ENCODE measurements around the gene AGPAT4.

Gene AGPAT4

DNA sequence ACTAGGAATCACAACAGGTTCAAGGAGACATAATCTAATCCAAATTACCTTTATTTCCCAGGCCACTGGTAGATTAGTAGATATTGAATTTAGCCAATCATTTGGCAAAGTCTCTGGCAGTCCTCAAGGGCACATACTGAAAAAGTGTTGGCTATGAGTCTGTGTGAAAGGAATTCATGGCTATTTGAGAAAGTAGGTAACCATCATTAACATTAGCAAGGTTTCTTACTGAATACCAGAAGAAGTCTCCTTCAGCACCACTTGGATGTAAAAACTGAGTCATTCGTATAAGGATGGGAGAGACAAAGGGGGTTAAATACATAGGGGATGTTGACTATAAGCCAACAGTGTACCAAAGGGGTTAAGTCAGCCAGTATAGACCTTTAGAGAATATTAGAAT is 36.7 kb downstream of the AGPAT4 start:
- no peak overlapping the region for H3K4me3 ChIP-seq (ENCODE audit: low read depth, low read length)
- TF ChIP-seq, protein P1, sequence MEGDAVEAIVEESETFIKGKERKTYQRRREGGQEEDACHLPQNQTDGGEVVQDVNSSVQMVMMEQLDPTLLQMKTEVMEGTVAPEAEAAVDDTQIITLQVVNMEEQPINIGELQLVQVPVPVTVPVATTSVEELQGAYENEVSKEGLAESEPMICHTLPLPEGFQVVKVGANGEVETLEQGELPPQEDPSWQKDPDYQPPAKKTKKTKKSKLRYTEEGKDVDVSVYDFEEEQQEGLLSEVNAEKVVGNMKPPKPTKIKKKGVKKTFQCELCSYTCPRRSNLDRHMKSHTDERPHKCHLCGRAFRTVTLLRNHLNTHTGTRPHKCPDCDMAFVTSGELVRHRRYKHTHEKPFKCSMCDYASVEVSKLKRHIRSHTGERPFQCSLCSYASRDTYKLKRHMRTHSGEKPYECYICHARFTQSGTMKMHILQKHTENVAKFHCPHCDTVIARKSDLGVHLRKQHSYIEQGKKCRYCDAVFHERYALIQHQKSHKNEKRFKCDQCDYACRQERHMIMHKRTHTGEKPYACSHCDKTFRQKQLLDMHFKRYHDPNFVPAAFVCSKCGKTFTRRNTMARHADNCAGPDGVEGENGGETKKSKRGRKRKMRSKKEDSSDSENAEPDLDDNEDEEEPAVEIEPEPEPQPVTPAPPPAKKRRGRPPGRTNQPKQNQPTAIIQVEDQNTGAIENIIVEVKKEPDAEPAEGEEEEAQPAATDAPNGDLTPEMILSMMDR (IDR thresholded peaks at IDR 0.05; ENCODE audit: control insufficient read depth, extremely low read depth, insufficient read depth): no peak
- DNase-seq (ENCODE audit: low read depth): no peak

DNA sequence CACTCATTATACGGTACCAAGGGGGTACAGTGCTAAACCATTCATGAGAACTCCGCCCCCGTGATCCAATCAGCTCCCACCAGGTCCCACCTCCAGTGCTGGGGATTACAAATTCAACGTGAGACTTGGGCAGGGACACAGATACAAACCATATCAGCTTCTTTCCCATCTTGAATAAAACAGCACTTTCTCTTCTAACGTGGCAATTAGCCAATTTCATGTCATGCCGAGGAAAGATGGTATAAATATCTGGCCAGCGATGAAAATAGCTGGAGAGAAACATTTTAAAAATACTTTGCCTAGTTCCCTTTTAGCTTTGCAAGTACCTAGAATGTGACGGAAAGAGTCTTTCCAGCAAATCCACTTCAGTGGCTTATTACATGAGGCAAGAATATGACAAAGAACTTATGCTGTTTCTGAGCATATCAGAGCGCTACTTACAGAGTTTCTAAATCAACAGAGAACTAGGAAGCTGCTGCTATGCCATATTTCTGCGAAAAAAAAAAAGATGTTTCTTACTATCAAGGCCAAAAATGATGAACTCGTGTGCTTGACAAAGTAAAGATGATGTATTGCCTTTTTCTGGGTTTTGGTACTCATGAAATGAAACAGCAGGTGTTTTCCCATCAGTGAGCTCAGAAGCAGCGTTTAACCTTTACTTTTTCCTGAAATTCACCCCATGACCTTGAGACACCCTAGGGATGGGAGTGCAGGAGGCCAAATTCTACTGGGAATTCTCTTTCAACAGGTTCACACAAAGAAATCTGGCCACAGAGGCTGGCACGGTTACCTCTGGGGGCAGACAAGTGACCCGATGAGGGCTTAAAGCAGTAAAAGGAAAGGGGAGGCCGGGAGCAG is 37.9 kb downstream of the AGPAT4 start:
- no peak for DNase-seq (ENCODE audit: low read depth)
- no peak overlapping the region for H3K4me3 ChIP-seq (ENCODE audit: low read depth, low read length)
- TF ChIP-seq, protein P1 (IDR thresholded peaks at IDR 0.05; ENCODE audit: control insufficient read depth, extremely low read depth, insufficient read depth): no peak

DNA sequence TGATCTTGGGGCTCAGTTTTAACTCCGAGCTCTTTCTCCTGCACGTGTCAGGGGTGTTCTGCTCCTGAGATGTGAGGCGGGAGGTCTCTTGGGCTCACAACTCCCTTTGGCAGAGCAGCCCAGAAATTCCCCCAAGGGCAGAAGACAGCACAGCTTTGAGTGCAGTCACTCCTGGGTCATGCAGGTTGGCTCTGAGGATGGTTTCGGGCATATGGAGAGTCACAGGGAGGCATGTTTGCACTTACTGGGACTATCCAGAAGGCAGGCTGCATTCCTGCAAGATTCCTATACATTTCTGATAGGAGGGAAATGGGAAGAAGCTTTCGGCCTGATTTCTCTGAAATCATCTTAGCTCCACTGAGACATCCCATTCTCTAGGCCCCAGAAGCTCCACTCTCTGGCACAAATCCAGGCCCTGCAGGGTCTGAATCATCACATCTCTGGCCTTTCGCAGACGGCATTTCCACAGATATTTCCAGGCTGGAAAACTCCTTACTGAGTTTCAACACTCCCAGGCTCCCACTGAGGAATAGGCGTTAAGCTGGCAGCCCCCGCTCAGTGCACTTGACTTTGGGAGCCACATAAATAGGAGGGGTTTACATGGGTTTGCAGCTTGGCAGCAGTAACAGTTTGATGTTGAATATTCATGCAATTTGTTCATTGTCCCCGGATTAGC is 39.7 kb downstream of the AGPAT4 start:
- H3K4me3 ChIP-seq (ENCODE audit: low read depth, low read length): no peak overlapping the region
- TF ChIP-seq, protein P1 (IDR thresholded peaks at IDR 0.05; ENCODE audit: control insufficient read depth, extremely low read depth, insufficient read depth): no peak
- DNase-seq (ENCODE audit: low read depth): no peak

DNA sequence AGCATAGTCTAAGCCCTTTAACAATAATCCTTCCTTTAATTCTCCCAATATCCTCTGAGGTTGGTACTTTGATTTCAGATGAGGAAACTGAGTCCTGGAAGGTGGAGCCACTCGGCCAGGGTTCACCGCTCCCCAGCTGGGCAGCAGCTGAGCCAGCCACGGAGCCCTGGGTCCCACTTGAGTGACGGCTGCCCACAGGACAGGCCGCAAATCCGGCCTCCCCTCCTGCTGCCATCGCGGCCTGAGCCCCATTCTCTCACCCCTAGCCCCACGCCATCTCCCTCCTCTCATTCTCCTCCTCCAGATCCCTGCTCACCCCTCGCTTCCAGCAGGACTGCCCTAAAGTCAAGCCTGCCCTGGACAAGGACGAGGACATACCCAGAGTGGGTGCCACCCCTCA is 41.4 kb downstream of the AGPAT4 start:
- TF ChIP-seq, protein P1 (IDR thresholded peaks at IDR 0.05; ENCODE audit: control insufficient read depth, extremely low read depth, insufficient read depth): no peak
- H3K4me3 ChIP-seq (ENCODE audit: low read depth, low read length): no peak overlapping the region
- no peak for DNase-seq (ENCODE audit: low read depth)

DNA sequence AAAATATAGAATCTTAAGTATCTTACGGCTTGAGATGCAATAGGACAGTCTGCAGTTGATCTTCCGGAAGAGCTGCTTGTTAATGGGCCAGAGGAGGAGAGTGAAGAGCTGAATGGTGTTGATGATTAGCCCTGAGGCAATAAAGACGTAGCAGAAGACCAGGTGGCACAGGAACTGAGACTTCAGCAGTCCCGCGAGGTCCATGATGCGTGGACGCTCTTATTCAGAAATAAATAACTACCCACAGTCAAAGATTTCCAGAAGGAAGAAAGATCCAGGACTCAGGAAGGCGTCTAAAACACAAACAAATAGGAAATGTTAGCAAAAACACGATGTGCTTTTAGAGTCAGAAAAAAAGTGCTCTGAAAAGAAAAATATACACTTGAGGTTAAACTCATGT is 41.9 kb downstream of the AGPAT4 start:
- no peak for DNase-seq (ENCODE audit: low read depth)
- TF ChIP-seq, protein P1 (IDR thresholded peaks at IDR 0.05; ENCODE audit: control insufficient read depth, extremely low read depth, insufficient read depth): no peak
- H3K4me3 ChIP-seq (ENCODE audit: low read depth, low read length): no peak overlapping the region

DNA sequence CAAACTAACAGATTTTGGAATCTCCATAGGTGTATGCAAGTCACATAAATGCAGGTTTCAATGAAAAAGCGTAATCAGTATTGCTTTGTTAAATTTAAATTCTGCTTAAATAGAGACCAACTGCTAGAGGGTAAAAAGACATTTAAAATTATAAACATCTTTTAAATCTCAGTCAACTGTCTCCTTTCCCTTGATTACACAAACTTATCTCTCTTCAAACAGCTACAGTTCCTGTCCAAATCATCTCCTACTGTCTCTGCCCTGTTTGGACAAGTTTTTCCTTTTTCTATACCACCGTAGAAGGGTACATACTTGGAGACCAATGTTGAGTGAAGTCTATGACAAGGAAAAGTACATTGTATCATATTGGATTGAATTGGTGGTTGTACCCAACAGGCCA is 43.5 kb downstream of the AGPAT4 start:
- TF ChIP-seq, protein P1 (IDR thresholded peaks at IDR 0.05; ENCODE audit: control insufficient read depth, extremely low read depth, insufficient read depth): no peak
- DNase-seq (ENCODE audit: low read depth): no peak
- no peak overlapping the region for H3K4me3 ChIP-seq (ENCODE audit: low read depth, low read length)
